ENCODE data around the gene LTBR. TPM values are rescaled to one million over a fixed set of nuclear protein-coding genes. Genes with fewer than 3 reads are reported as not detected.
A peak's percentile ranks its signal among the peaks of the same experiment; 100 is the strongest.

LTBR gene
- total and polyA plus RNA-seq, 4 donors, result 15.8 to 138 (median 89.0) TPM

GRCh38 chr12:6374786-6375160 is 9.2 kb upstream of the LTBR start:
- TF ChIP-seq RAD21 (IDR thresholded peaks at IDR 0.05), result no peak
- no peak for TF ChIP-seq REST (IDR thresholded peaks at IDR 0.05)
- no peak for TF ChIP-seq RXRA (IDR thresholded peaks at IDR 0.05)
- TF ChIP-seq JUND (IDR thresholded peaks at IDR 0.05), result no peak
- no peak for TF ChIP-seq YY1 (IDR thresholded peaks at IDR 0.05)
- TF ChIP-seq CTCF (IDR thresholded peaks at IDR 0.05; ENCODE audit: low read depth, low read length, missing input control), result no peak
- TF ChIP-seq FOXA2 (IDR thresholded peaks at IDR 0.05), result no peak
- TF ChIP-seq GABPA (IDR thresholded peaks at IDR 0.05 in 1 of 2, conservative IDR thresholded peaks at IDR 0.05 in 1 of 2), result no peak
- no peak for TF ChIP-seq NR2F2 (IDR thresholded peaks at IDR 0.05)
- no peaks in the 10 kb centered on the region for H3K36me3 ChIP-seq (ENCODE audit: control insufficient read depth in 4 of 4, insufficient read depth in 3 of 4, low read depth in 1 of 4, low read length in 3 of 4)
- no peaks in the 10 kb centered on the region for H3K9me3 ChIP-seq (ENCODE audit: control insufficient read depth in 4 of 4, low read length in 3 of 4)
- no peak overlapping the region for H3K4me3 ChIP-seq (ENCODE audit: low read depth in 1 of 3, low read length in 3 of 3)
- peak overlapping the region in 1 of 2 donors; percentile 61 for H3K27ac ChIP-seq (ENCODE audit: low read depth in 1 of 2, low read length in 2 of 2)
- H3K27me3 ChIP-seq (ENCODE audit: control insufficient read depth in 4 of 4, insufficient read depth in 4 of 4, low read length in 3 of 4), result no peaks in the 10 kb centered on the region
- H3K4me1 ChIP-seq (ENCODE audit: control insufficient read depth in 4 of 4, insufficient read depth in 4 of 4, low read length in 3 of 4), result peaks cover 5 to 20% (median 13%) of the 10 kb centered on the region in 4 donors
- DNase-seq (ENCODE audit: low spot score), result no peak
- no peak overlapping the region for H3K9ac ChIP-seq (ENCODE audit: low read depth in 1 of 2, low read length in 2 of 2)
- 72% methylated on average over 7 of the region's 7 CpGs for WGBS

- Histone ChIP-seq H3K27ac (ENCODE audit: low read depth in 1 of 2, low read length in 2 of 2) (peak within 1 kb of the TSS in 1 of 2 donors; percentile 61), H3K27me3 (ENCODE audit: control insufficient read depth in 4 of 4, insufficient read depth in 4 of 4, low read length in 3 of 4) (no peaks in the 10 kb centered on the region), H3K4me3 (ENCODE audit: low read depth in 1 of 3, low read length in 3 of 3) (no peak within 1 kb of the TSS), H3K36me3 (ENCODE audit: control insufficient read depth in 4 of 4, insufficient read depth in 3 of 4, low read depth in 1 of 4, low read length in 3 of 4) (no peaks in the 10 kb centered on the region), H3K9me3 (ENCODE audit: control insufficient read depth in 4 of 4, low read length in 3 of 4) (no peaks in the 10 kb centered on the region), H3K9ac (ENCODE audit: low read depth in 1 of 2, low read length in 2 of 2) (no peak within 1 kb of the TSS), H3K4me1 (ENCODE audit: control insufficient read depth in 4 of 4, insufficient read depth in 4 of 4, low read length in 3 of 4) (peaks cover 5 to 20% (median 13%) of the 10 kb centered on the region in 4 donors)
- WGBS, result 76% methylated on average over 15 of the region's 15 CpGs
- TF ChIP-seq MAX (IDR thresholded peaks at IDR 0.05) (no peak), HNF4G (IDR thresholded peaks at IDR 0.05) (no peak), RAD21 (IDR thresholded peaks at IDR 0.05) (no peak), TAF1 (conservative IDR thresholded peaks at IDR 0.05) (no peak), FOXA1 (IDR thresholded peaks at IDR 0.05) (no peak), GABPA (IDR thresholded peaks at IDR 0.05 in 1 of 2, conservative IDR thresholded peaks at IDR 0.05 in 1 of 2) (no peak), REST (IDR thresholded peaks at IDR 0.05) (no peak), YY1 (IDR thresholded peaks at IDR 0.05) (no peak), SP1 (IDR thresholded peaks at IDR 0.05) (no peak), ZBTB33 (IDR thresholded peaks at IDR 0.05) (no peak)
- no peak for DNase-seq (ENCODE audit: low spot score)
These were observed 8.5 kb upstream of the LTBR start, which contains the start of gene SCNN1A for GRCh38 chr12:6375269-6376078. Gene SCNN1A (minus strand): TSS chr12:6375563. CDS start chr12:6374783, 780 bp downstream.
